ENCODE results near the gene POLD3.

POLD3 gene

GRCh38 chr11:74592063-74592440, 330 bp upstream of the POLD3 start:
- no peaks in the 10 kb centered on the region for H3K9me3 ChIP-seq (ENCODE audit: low read length)
- no peak overlapping the region for H3K9ac ChIP-seq (ENCODE audit: low read length)
- peaks cover 16% of the 10 kb centered on the region for H3K4me1 ChIP-seq (ENCODE audit: insufficient read depth, low read length)
- H3K4me3 ChIP-seq (ENCODE audit: low read depth in 1 of 2, low read length in 2 of 2), result peak overlapping the region; percentile 96 to 97
- peaks cover 5% of the 10 kb centered on the region for H3K36me3 ChIP-seq (ENCODE audit: insufficient read depth, low read length)
- peak overlapping the region; percentile 72 for H3K27ac ChIP-seq (ENCODE audit: low read depth, low read length)
- H3K27me3 ChIP-seq (ENCODE audit: control insufficient read depth in 1 of 2, insufficient read depth in 2 of 2, low read length in 2 of 2), result no peaks in the 10 kb centered on the region

- Histone ChIP-seq H3K4me3 (ENCODE audit: low read depth in 1 of 2, low read length in 2 of 2) (peak overlapping the region; percentile 96 to 97), H3K9ac (ENCODE audit: low read length) (peak overlapping the region; percentile 39), H3K27ac (ENCODE audit: low read depth, low read length) (no peak overlapping the region), H3K36me3 (ENCODE audit: insufficient read depth, low read length) (peaks cover 13% of the 10 kb centered on the region), H3K4me1 (ENCODE audit: insufficient read depth, low read length) (peaks cover 16% of the 10 kb centered on the region), H3K27me3 (ENCODE audit: control insufficient read depth in 1 of 2, insufficient read depth in 2 of 2, low read length in 2 of 2) (no peaks in the 10 kb centered on the region), H3K9me3 (ENCODE audit: low read length) (no peaks in the 10 kb centered on the region)
Measured at GRCh38 chr11:74593463-74593862, 1.1 kb downstream of the POLD3 start.

GRCh38 chr11:74602637-74603556, 10.5 kb downstream of the POLD3 start:
- Histone ChIP-seq H3K9ac (ENCODE audit: low read length) (no peak overlapping the region), H3K4me3 (ENCODE audit: low read depth in 1 of 2, low read length in 2 of 2) (no peak overlapping the region), H3K36me3 (ENCODE audit: insufficient read depth, low read length) (peaks cover 20% of the 10 kb centered on the region), H3K9me3 (ENCODE audit: low read length) (no peaks in the 10 kb centered on the region), H3K4me1 (ENCODE audit: insufficient read depth, low read length) (peaks cover 22% of the 10 kb centered on the region), H3K27me3 (ENCODE audit: control insufficient read depth in 1 of 2, insufficient read depth in 2 of 2, low read length in 2 of 2) (no peaks in the 10 kb centered on the region), H3K27ac (ENCODE audit: low read depth, low read length) (no peak overlapping the region)

- Histone ChIP-seq H3K9me3 (ENCODE audit: low read length) (no peaks in the 10 kb centered on the region), H3K9ac (ENCODE audit: low read length) (no peak overlapping the region), H3K4me3 (ENCODE audit: low read depth in 1 of 2, low read length in 2 of 2) (no peak overlapping the region), H3K27me3 (ENCODE audit: control insufficient read depth in 1 of 2, insufficient read depth in 2 of 2, low read length in 2 of 2) (no peaks in the 10 kb centered on the region), H3K4me1 (ENCODE audit: insufficient read depth, low read length) (peaks cover 22% of the 10 kb centered on the region), H3K36me3 (ENCODE audit: insufficient read depth, low read length) (peaks cover 13% of the 10 kb centered on the region), H3K27ac (ENCODE audit: low read depth, low read length) (no peak overlapping the region)
Measured at GRCh38 chr11:74603845-74604244, 11.5 kb downstream of the POLD3 start.

- Histone ChIP-seq H3K4me1 (ENCODE audit: insufficient read depth, low read length) (peaks cover 22% of the 10 kb centered on the region), H3K4me3 (ENCODE audit: low read depth in 1 of 2, low read length in 2 of 2) (no peak overlapping the region), H3K27ac (ENCODE audit: low read depth, low read length) (no peak overlapping the region), H3K9ac (ENCODE audit: low read length) (no peak overlapping the region), H3K27me3 (ENCODE audit: control insufficient read depth in 1 of 2, insufficient read depth in 2 of 2, low read length in 2 of 2) (no peaks in the 10 kb centered on the region), H3K36me3 (ENCODE audit: insufficient read depth, low read length) (peaks cover 9% of the 10 kb centered on the region), H3K9me3 (ENCODE audit: low read length) (no peaks in the 10 kb centered on the region)
Measured at GRCh38 chr11:74604311-74604710, 11.9 kb downstream of the POLD3 start.

GRCh38 chr11:74605403-74605802, 13.0 kb downstream of the POLD3 start:
- no peaks in the 10 kb centered on the region for H3K27me3 ChIP-seq (ENCODE audit: control insufficient read depth in 1 of 2, insufficient read depth in 2 of 2, low read length in 2 of 2)
- H3K4me3 ChIP-seq (ENCODE audit: low read depth in 1 of 2, low read length in 2 of 2), result no peak overlapping the region
- H3K4me1 ChIP-seq (ENCODE audit: insufficient read depth, low read length), result peaks cover 22% of the 10 kb centered on the region
- H3K9me3 ChIP-seq (ENCODE audit: low read length), result no peaks in the 10 kb centered on the region
- H3K36me3 ChIP-seq (ENCODE audit: insufficient read depth, low read length), result peaks cover 9% of the 10 kb centered on the region
- H3K9ac ChIP-seq (ENCODE audit: low read length), result no peak overlapping the region
- H3K27ac ChIP-seq (ENCODE audit: low read depth, low read length), result no peak overlapping the region

GRCh38 chr11:74608431-74608830, 16.0 kb downstream of the POLD3 start:
- H3K4me1 ChIP-seq (ENCODE audit: insufficient read depth, low read length), result peaks cover 46% of the 10 kb centered on the region
- H3K4me3 ChIP-seq (ENCODE audit: low read depth in 1 of 2, low read length in 2 of 2), result no peak overlapping the region
- no peak overlapping the region for H3K27ac ChIP-seq (ENCODE audit: low read depth, low read length)
- H3K36me3 ChIP-seq (ENCODE audit: insufficient read depth, low read length), result peaks cover 9% of the 10 kb centered on the region
- H3K27me3 ChIP-seq (ENCODE audit: control insufficient read depth in 1 of 2, insufficient read depth in 2 of 2, low read length in 2 of 2), result no peaks in the 10 kb centered on the region
- H3K9ac ChIP-seq (ENCODE audit: low read length), result no peak overlapping the region
- H3K9me3 ChIP-seq (ENCODE audit: low read length), result no peaks in the 10 kb centered on the region

- Histone ChIP-seq H3K27me3 (ENCODE audit: control insufficient read depth in 1 of 2, insufficient read depth in 2 of 2, low read length in 2 of 2) (no peaks in the 10 kb centered on the region), H3K9ac (ENCODE audit: low read length) (no peak overlapping the region), H3K36me3 (ENCODE audit: insufficient read depth, low read length) (no peaks in the 10 kb centered on the region), H3K9me3 (ENCODE audit: low read length) (no peaks in the 10 kb centered on the region), H3K4me1 (ENCODE audit: insufficient read depth, low read length) (peaks cover 48% of the 10 kb centered on the region), H3K27ac (ENCODE audit: low read depth, low read length) (peak overlapping the region; percentile 14), H3K4me3 (ENCODE audit: low read depth in 1 of 2, low read length in 2 of 2) (no peak overlapping the region)
Measured at GRCh38 chr11:74611369-74611861, 19.0 kb downstream of the POLD3 start.

- H3K36me3 ChIP-seq (ENCODE audit: insufficient read depth, low read length), result peaks cover under 1% of the 10 kb centered on the region
- H3K9me3 ChIP-seq (ENCODE audit: low read length), result no peaks in the 10 kb centered on the region
- H3K4me1 ChIP-seq (ENCODE audit: insufficient read depth, low read length), result peaks cover 53% of the 10 kb centered on the region
- no peaks in the 10 kb centered on the region for H3K27me3 ChIP-seq (ENCODE audit: control insufficient read depth in 1 of 2, insufficient read depth in 2 of 2, low read length in 2 of 2)
- H3K4me3 ChIP-seq (ENCODE audit: low read depth in 1 of 2, low read length in 2 of 2), result no peak overlapping the region
- peak overlapping the region; percentile 45 for H3K27ac ChIP-seq (ENCODE audit: low read depth, low read length)
- H3K9ac ChIP-seq (ENCODE audit: low read length), result peak overlapping the region; percentile 23
Measured at GRCh38 chr11:74612877-74613276, 20.5 kb downstream of the POLD3 start.

GRCh38 chr11:74615311-74615710, 22.9 kb downstream of the POLD3 start:
- H3K36me3 ChIP-seq (ENCODE audit: insufficient read depth, low read length), result peaks cover 13% of the 10 kb centered on the region
- no peak overlapping the region for H3K9ac ChIP-seq (ENCODE audit: low read length)
- no peak overlapping the region for H3K4me3 ChIP-seq (ENCODE audit: low read depth in 1 of 2, low read length in 2 of 2)
- no peaks in the 10 kb centered on the region for H3K9me3 ChIP-seq (ENCODE audit: low read length)
- H3K27ac ChIP-seq (ENCODE audit: low read depth, low read length), result peak overlapping the region; percentile 8
- H3K27me3 ChIP-seq (ENCODE audit: control insufficient read depth in 1 of 2, insufficient read depth in 2 of 2, low read length in 2 of 2), result no peaks in the 10 kb centered on the region
- H3K4me1 ChIP-seq (ENCODE audit: insufficient read depth, low read length), result peaks cover 53% of the 10 kb centered on the region

- Histone ChIP-seq H3K36me3 (ENCODE audit: insufficient read depth, low read length) (peaks cover 14% of the 10 kb centered on the region), H3K4me1 (ENCODE audit: insufficient read depth, low read length) (peaks cover 50% of the 10 kb centered on the region)
Measured at GRCh38 chr11:74615988-74616387, 23.6 kb downstream of the POLD3 start.

GRCh38 chr11:74620531-74620930, 28.1 kb downstream of the POLD3 start:
- peaks cover 14% of the 10 kb centered on the region for H3K36me3 ChIP-seq (ENCODE audit: insufficient read depth, low read length)
- peaks cover 16% of the 10 kb centered on the region for H3K4me1 ChIP-seq (ENCODE audit: insufficient read depth, low read length)
- H3K9me3 ChIP-seq (ENCODE audit: low read length), result no peaks in the 10 kb centered on the region
- no peak overlapping the region for H3K4me3 ChIP-seq (ENCODE audit: low read depth in 1 of 2, low read length in 2 of 2)
- H3K9ac ChIP-seq (ENCODE audit: low read length), result no peak overlapping the region
- H3K27ac ChIP-seq (ENCODE audit: low read depth, low read length), result no peak overlapping the region
- no peaks in the 10 kb centered on the region for H3K27me3 ChIP-seq (ENCODE audit: control insufficient read depth in 1 of 2, insufficient read depth in 2 of 2, low read length in 2 of 2)

More at GRCh38 chr11:74615988-74616387, 23.6 kb downstream of the POLD3 start:
- Histone ChIP-seq H3K9ac (ENCODE audit: low read length) (no peak overlapping the region), H3K9me3 (ENCODE audit: low read length) (no peaks in the 10 kb centered on the region), H3K27ac (ENCODE audit: low read depth, low read length) (peak overlapping the region; percentile 22), H3K27me3 (ENCODE audit: control insufficient read depth in 1 of 2, insufficient read depth in 2 of 2, low read length in 2 of 2) (no peaks in the 10 kb centered on the region), H3K4me3 (ENCODE audit: low read depth in 1 of 2, low read length in 2 of 2) (no peak overlapping the region)
